HepG2 (cell line): Measurements from ENCODE around the gene ZNF687. TPM values are rescaled to one million over a fixed set of nuclear protein-coding genes. Genes with fewer than 3 reads are reported as not detected.

ENCODE experiments used
- ADNP ChIP-seq: sonication (generic); formaldehyde crosslinking; IDR thresholded peaks from 2 replicates; pipeline ENCODE4 v1.4.0; 2020; ENCODE audit warnings: missing genetic modification reagents
- ATM ChIP-seq: fragments of 450-650 bp; IDR thresholded peaks from 2 replicates; pipeline ENCODE4 v1.7.1; 2017; ENCODE audit warnings: mild to moderate bottlenecking, borderline replicate concordance
- ELK4 ChIP-seq: sonication (generic); formaldehyde crosslinking; IDR thresholded peaks from 2 replicates; pipeline ENCODE4 v1.9.0; 2021; ENCODE audit warnings: missing genetic modification reagents, borderline replicate concordance
- HCFC1 ChIP-seq: fragments of 150-350 bp; IDR thresholded peaks from 2 replicates; pipeline ENCODE4 v1.6.1; 2014; ENCODE audit warnings: low read depth, low read length
- IRX3 ChIP-seq: sonication (generic); formaldehyde crosslinking; IDR thresholded peaks from 2 replicates; pipeline ENCODE4 v1.8.1; 2023; ENCODE audit warnings: mild to moderate bottlenecking, low read depth, missing genetic modification reagents, borderline replicate concordance
- POLR2G ChIP-seq: fragments of 200-400 bp; formaldehyde crosslinking; IDR thresholded peaks from 2 replicates; pipeline ENCODE4 v1.6.1; 2018; ENCODE audit warnings: mild to moderate bottlenecking, low read depth, low read length, moderate library complexity
- SMARCE1 ChIP-seq: fragments of 450-650 bp; IDR thresholded peaks from 2 replicates; pipeline ENCODE4 v1.6.1; 2017; ENCODE audit warnings: borderline replicate concordance
- ZNF230 ChIP-seq: sonication (generic); formaldehyde crosslinking; IDR thresholded peaks from 2 replicates; pipeline ENCODE4 v1.4.0; 2020; ENCODE audit warnings: mild to moderate bottlenecking, missing genetic modification reagents
- ZNF468 ChIP-seq: sonication (generic); formaldehyde crosslinking; IDR thresholded peaks from 2 replicates; pipeline ENCODE4 v1.8.0; 2022; ENCODE audit warnings: mild to moderate bottlenecking, moderate library complexity, missing genetic modification reagents
- ZNF552 ChIP-seq: sonication (generic); formaldehyde crosslinking; IDR thresholded peaks from 2 replicates; pipeline ENCODE4 v1.9.0; 2022; ENCODE audit warnings: missing genetic modification reagents, mild to moderate bottlenecking, borderline replicate concordance
- ZNF569 ChIP-seq: sonication (generic); formaldehyde crosslinking; IDR thresholded peaks from 2 replicates; pipeline ENCODE4 v1.5.0; 2020; ENCODE audit warnings: mild to moderate bottlenecking, missing genetic modification reagents, moderate library complexity, borderline replicate concordance
- ZNF768 ChIP-seq: sonication (generic); formaldehyde crosslinking; IDR thresholded peaks from 2 replicates; pipeline ENCODE4 v1.4.0; 2020; ENCODE audit warnings: missing genetic modification reagents
- ZNF788 ChIP-seq: sonication (generic); formaldehyde crosslinking; IDR thresholded peaks from 2 replicates; pipeline ENCODE4 v1.5.0; 2020; ENCODE audit warnings: mild to moderate bottlenecking, missing genetic modification reagents, borderline replicate concordance
- ZNF850 ChIP-seq: sonication (generic); formaldehyde crosslinking; conservative IDR thresholded peaks from 2 replicates; pipeline ENCODE4 v1.9.0; 2021; ENCODE audit warnings: mild to moderate bottlenecking, missing genetic modification reagents
- polyA plus RNA-seq, 8 experiments: library from polyadenylated mRNA; depleted of rRNA in 3 of 8; stranded (reverse) in 7 of 8; unstranded in 1 of 8; fragments of >200 nt; fragmentation: Illumina TruSeq in 4 of 8; extraction: Trizol in 4 of 8; gene quantifications; 2 replicates each; pipeline versions ENCODE4 v1.2.1 to v1.2.3, GENCODE V29; 2011 to 2016; ENCODE audit warnings: low read depth in 4 of 8, missing spikeins in 1 of 8, mixed read lengths in 1 of 8; ENCODE audit not compliant: insufficient read depth in 1 of 8
- total RNA-seq, 5 experiments: library from RNA; depleted of rRNA; stranded (reverse); fragments of >200 nt; fragmentation: Illumina TruSeq; extraction: Trizol; gene quantifications; 2 replicates each; pipeline ENCODE4 v1.2.3, GENCODE V29; 2016; ENCODE audit warnings: low read depth in 1 of 5
- TF ChIP-seq, protein P1 (sequence below): sonication (generic); formaldehyde crosslinking; IDR thresholded peaks from 2 replicates; pipeline ENCODE4 v1.8.1; 2022; ENCODE audit warnings: mild to moderate bottlenecking, missing genetic modification reagents
- TF ChIP-seq, protein P2 (sequence below): sonication (generic); formaldehyde crosslinking; IDR thresholded peaks from 2 replicates; pipeline ENCODE4 v1.4.0; 2020; ENCODE audit warnings: missing genetic modification reagents
- TF ChIP-seq, protein P3 (sequence below): sonication (generic); formaldehyde crosslinking; IDR thresholded peaks from 2 replicates; pipeline ENCODE4 v1.5.1; 2020; ENCODE audit warnings: missing genetic modification reagents, mild to moderate bottlenecking, borderline replicate concordance

Gene ZNF687
- total and polyA plus RNA-seq, 2 of the 13 experiments (the other 11 are each of a cell fraction or from before 2014, with no cell fraction given): 14.1 to 16.5 TPM

GRCh38 chr1:151282883-151283725 is 1.0 kb downstream of the ZNF687 start (continued):
- TF ChIP-seq ZNF468 (CRISPR knock-in tag): no peak
- TF ChIP-seq, protein P1, sequence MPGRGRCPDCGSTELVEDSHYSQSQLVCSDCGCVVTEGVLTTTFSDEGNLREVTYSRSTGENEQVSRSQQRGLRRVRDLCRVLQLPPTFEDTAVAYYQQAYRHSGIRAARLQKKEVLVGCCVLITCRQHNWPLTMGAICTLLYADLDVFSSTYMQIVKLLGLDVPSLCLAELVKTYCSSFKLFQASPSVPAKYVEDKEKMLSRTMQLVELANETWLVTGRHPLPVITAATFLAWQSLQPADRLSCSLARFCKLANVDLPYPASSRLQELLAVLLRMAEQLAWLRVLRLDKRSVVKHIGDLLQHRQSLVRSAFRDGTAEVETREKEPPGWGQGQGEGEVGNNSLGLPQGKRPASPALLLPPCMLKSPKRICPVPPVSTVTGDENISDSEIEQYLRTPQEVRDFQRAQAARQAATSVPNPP (CRISPR knock-in tag): peak; percentile 31; the same call in 1 of the 2 replicates
- peak; percentile 76; the same call in 1 of the 2 replicates for TF ChIP-seq ZNF788 (CRISPR knock-in tag)
- no peak for TF ChIP-seq ZNF552 (CRISPR knock-in tag)
- no peak for TF ChIP-seq ADNP (CRISPR knock-in tag)
- no peak for TF ChIP-seq ZNF768 (CRISPR knock-in tag)
- TF ChIP-seq, protein P2, sequence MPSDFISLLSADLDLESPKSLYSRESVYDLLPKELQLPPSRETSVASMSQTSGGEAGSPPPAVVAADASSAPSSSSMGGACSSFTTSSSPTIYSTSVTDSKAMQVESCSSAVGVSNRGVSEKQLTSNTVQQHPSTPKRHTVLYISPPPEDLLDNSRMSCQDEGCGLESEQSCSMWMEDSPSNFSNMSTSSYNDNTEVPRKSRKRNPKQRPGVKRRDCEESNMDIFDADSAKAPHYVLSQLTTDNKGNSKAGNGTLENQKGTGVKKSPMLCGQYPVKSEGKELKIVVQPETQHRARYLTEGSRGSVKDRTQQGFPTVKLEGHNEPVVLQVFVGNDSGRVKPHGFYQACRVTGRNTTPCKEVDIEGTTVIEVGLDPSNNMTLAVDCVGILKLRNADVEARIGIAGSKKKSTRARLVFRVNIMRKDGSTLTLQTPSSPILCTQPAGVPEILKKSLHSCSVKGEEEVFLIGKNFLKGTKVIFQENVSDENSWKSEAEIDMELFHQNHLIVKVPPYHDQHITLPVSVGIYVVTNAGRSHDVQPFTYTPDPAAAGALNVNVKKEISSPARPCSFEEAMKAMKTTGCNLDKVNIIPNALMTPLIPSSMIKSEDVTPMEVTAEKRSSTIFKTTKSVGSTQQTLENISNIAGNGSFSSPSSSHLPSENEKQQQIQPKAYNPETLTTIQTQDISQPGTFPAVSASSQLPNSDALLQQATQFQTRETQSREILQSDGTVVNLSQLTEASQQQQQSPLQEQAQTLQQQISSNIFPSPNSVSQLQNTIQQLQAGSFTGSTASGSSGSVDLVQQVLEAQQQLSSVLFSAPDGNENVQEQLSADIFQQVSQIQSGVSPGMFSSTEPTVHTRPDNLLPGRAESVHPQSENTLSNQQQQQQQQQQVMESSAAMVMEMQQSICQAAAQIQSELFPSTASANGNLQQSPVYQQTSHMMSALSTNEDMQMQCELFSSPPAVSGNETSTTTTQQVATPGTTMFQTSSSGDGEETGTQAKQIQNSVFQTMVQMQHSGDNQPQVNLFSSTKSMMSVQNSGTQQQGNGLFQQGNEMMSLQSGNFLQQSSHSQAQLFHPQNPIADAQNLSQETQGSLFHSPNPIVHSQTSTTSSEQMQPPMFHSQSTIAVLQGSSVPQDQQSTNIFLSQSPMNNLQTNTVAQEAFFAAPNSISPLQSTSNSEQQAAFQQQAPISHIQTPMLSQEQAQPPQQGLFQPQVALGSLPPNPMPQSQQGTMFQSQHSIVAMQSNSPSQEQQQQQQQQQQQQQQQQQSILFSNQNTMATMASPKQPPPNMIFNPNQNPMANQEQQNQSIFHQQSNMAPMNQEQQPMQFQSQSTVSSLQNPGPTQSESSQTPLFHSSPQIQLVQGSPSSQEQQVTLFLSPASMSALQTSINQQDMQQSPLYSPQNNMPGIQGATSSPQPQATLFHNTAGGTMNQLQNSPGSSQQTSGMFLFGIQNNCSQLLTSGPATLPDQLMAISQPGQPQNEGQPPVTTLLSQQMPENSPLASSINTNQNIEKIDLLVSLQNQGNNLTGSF (CRISPR knock-in tag): no peak
- TF ChIP-seq ZNF569 (CRISPR knock-in tag): no peak
- no peak for TF ChIP-seq POLR2G
- TF ChIP-seq SMARCE1: no peak
- TF ChIP-seq, protein P3, sequence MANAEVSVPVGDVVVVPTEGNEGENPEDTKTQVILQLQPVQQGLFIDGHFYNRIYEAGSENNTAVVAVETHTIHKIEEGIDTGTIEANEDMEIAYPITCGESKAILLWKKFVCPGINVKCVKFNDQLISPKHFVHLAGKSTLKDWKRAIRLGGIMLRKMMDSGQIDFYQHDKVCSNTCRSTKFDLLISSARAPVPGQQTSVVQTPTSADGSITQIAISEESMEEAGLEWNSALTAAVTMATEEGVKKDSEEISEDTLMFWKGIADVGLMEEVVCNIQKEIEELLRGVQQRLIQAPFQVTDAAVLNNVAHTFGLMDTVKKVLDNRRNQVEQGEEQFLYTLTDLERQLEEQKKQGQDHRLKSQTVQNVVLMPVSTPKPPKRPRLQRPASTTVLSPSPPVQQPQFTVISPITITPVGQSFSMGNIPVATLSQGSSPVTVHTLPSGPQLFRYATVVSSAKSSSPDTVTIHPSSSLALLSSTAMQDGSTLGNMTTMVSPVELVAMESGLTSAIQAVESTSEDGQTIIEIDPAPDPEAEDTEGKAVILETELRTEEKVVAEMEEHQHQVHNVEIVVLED (CRISPR knock-in tag): no peak
- TF ChIP-seq ZNF850: no peak
- no peak for TF ChIP-seq ZNF230 (CRISPR knock-in tag)
- TF ChIP-seq HCFC1: no peak
- TF ChIP-seq ATM: no peak
- no peak for TF ChIP-seq ELK4 (CRISPR knock-in tag)
- TF ChIP-seq IRX3 (CRISPR knock-in tag): 0 out of 2 replicates have a peak, but pooled peaks have one; percentile 51
